GM10266 (cell line): ENCODE results near the gene ZNF718.

Source experiments
- DNase-seq: peaks from one replicate; pipeline ENCODE4 v3.0.0; 2012; ENCODE audit errors: extremely low spot score
- CTCF ChIP-seq: IDR thresholded peaks from 2 replicates; pipeline ENCODE4 v1.5.1; 2012; ENCODE audit warnings: mild to moderate bottlenecking, low read depth; ENCODE audit not compliant: control insufficient read depth, insufficient read depth; ENCODE audit errors: missing control alignments

The ZNF718 gene

DNA sequence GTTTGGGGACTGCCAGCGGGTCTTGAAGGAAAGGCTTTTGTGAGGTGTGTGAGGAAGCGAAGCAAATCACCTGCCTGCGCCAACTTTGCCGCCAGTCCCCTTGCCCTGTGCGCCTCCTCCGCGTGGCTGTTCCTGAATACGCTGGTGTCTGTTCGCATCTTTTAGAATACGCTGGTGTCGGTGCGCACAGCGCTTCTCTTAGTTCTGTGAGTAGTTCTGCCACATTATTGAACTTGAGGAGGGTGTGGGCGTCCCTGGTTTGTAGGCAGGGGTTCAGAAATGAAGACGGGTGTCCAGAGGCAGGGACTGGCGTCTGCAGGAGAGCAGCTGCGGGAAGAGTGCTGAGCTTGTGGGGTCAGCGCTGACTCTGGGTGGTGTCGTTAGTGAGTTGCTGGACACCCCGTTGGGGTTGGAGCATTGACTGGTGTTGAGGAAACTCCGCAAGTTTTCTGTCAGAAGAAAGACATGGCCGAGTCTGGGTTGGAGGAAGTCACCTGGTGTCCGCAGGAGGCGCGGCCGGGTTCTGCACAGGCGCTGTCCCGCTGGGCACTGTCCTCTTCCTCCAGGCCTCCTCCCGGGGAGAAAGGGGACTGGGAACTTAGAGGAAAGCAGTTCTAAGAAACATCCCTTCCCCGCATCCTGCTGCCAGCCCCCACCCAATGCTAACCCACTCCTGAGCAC is 930 bp downstream of the ZNF718 start:
- DNase-seq = no peak
- no peak for TF ChIP-seq CTCF

DNA sequence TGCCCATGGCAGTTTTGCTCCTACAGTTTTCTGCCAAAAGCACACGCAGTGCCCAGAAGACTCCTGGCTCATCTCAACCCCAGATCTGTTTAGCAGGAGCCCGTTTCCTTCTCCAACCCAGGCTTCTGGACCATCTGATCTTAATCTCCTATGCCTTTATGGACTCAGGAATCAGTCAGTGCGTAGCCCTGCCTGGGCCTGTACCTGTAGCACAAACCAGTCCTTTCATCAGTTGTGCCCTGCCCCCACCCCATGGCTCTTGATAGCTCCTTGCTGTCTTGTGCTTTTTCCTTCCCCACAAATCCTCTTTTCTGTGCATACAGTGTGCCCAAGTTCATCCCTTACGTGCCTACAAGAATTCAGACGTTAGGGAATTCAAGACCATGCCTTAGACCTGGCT is 1.5 kb downstream of the ZNF718 start:
- no peak for TF ChIP-seq CTCF
- no peak for DNase-seq

DNA sequence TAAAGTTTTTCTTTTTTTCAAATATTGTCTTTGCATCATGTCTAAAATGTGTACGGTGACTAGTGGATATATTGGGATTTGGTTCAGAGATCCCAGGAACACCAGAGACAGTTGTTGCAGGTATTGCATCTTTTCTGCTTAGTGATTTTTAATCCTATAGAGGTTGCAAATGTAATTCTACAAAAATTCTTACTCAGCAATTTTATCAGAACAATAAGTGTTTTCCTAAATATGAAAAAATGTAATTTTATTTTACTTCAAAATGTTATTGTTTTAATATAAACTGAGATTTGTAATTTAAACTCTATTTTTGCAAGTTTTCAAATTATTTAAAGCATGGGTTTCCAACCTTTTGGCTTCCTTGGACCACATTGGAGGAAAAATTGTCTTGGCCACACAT is 8.2 kb downstream of the ZNF718 start:
- no peak for DNase-seq
- TF ChIP-seq CTCF = no peak

GRCh38 chr4:138935-139334 is 14.6 kb downstream of the ZNF718 start:
- TF ChIP-seq CTCF = no peak

DNA sequence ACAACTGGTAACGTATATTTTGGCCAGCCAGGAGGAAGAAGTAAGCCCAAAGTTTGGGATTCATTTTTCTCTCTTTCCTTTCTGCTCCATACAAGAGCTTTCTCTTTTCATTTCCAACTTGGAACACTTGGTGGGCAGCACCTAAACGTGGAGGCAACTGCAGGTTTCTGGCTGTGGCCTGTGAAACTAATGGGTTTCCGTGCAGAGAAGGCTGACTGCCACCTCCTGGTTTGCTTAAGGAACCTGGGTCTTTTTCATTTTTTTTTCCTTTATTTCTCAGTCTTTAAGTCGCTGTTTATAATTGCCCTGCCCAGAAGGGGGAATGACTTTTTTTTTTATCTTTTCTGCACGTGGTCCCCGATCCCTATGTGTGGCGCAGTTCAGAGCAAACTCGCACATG is 15.4 kb downstream of the ZNF718 start:
- DNase-seq = no peak
- no peak for TF ChIP-seq CTCF

More at GRCh38 chr4:138935-139334, 14.6 kb downstream of the ZNF718 start:
- DNase-seq = no peak

- TF ChIP-seq CTCF = no peak
- no peak for DNase-seq
These were observed 22.3 kb downstream of the ZNF718 start for GRCh38 chr4:146621-147020.

DNA sequence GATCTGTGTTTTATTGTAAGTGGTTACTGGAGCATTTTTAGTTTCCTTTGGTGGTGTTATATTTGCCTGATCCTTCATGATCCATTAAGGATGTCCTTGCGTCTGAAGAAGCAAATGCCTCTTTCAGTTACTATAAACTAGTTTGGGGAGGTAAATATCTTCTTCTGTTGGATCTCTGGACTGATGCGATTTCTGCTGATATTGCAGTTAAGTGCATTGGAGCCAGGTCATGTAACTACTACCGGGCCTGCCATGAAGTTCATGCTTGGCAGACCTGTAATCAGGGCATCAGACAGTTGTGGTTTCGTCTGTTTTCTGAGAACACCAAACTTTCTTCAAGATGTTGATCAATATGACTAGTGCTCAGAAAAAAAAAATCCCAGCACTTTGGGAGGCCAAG is 22.9 kb downstream of the ZNF718 start:
- DNase-seq = no peak
- no peak for TF ChIP-seq CTCF
